NCI-H82 treated with DMSO at 0.1 percent for 48 hours (cell line): ENCODE results near the gene TAF15.

Experiments
- DNase-seq: peaks from one replicate; lab custom pipeline; 2025; ENCODE audit not compliant: unreplicated experiment; lab: John Stamatoyannopoulos, UW

The TAF15 gene

DNA sequence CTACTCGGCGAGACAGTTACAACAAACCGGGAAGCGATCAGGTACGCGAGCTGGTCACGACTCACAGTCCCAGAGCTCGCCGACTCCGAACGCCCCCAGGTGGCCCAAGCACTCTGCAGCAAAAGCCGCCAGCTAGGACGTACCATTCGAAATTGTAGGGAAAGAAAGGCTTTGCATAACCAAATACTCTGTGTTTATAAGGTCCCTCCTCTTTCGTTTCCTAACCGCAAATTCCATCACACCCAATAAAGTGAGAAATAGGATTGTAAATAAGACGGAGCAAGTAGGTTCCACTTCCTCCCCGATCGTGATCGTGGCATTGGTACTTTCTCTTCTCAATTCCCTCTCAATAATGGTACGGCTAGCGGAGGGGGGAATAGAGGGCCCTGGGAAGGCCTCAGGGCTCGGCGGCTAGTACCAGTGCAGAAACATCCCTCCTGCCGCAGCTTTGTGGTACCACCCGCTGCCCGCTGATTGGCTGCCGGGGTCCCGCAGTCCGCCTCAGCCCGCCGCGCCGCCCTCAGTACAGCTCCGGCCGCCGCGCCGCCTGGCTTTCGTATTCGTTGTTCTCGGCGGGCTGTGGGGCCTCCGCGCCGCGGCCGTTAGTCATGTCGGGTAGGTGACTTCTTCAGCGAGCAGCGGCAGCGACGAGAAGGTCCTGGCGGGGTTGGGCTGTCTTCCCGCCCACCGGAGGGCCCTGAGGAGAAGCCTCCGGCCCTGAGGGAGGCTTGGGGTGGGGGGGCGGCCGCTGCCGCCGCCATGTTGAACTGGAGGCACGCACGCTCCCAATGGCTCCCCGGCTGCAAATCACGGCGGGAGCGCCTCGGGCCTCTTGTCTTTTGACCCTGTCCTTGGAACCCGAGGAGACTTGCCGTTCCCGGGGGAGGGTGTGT is at the start of gene TAF15:
Gene TAF15 (plus strand): TSS at position 523 of the 893 bp plus-strand sequence. CDS start 86 bp downstream, at position 609.
- DNase-seq: peak; percentile 98

- DNase-seq: no peak
Observed at GRCh38 chr17:35760587-35760986, 48.7 kb upstream of the TAF15 start, which contains the start of gene C17orf50. Gene C17orf50 (plus strand): TSS chr17:35760887. CDS start chr17:35760942, 55 bp downstream.

DNA sequence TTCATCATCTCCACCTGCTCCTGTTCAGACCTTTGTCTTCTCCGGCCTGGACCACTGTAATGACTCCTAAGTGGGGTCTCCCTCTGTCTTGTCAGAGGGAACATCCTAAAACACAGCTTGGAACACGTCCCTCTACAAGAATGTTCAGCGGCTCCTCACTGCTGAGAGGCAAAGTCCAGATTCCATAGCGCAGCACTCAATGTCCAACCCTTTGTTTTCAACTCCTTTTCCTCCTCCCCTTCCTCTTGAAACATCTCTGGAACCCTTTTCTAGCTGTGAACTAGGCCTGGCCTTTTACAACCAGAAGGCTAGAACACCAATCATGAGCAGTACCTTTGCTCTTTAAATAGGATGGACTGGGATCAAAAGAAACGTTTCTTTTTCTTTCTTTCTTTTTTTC is 47.7 kb upstream of the TAF15 start:
- no peak for DNase-seq

DNA sequence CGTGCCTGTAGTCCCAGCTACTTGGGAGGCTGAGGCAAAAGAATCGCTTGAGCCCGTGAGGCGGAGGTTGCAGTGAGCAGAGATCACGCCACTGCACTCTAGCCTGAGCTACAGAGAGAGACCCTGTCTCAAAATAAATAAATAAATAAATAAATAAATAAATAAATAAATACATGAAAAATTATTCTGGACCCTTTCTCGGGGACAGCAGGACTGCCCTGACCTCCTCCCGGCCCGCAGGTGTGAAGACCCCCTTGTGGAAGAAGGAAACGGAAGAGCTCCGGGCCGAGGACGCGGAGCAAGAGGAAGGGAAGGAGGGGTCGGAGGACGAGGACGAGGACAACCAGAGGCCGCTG is 45.5 kb upstream of the TAF15 start:
- DNase-seq: no peak

GRCh38 chr17:35764123-35764991 is 44.9 kb upstream of the TAF15 start:
- DNase-seq: peak; percentile 68

DNA sequence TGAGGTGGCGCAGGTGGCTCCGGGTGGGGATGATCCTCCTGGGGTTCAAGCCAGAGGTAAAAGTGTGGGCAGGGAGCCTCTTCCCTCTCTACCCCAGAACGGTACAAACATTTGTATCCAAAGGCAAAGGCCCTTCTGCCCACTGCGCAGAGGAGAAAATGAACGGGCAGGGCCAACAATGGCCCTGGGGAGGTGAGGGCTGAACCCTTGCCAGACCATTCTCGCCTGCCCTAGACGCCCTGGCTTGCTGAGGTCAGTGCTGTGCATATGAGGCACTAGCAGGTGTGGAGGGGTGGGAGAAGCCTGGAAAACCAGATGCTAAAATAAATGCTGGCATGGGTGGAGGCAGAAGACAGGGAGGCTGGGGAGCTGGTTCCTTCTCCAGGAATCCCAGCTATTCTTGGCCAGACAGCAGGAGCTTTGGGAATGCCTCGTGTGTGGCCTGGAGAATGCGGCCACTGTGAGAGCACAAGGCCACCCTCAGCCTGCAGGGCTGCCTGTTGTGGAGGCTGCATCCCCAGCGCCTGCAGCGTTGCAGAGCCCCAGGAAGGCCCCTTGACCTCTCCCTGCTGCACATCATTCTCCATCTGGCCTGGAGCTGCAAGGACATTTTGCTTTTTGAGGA is 44.1 kb upstream of the TAF15 start:
- DNase-seq: no peak

DNA sequence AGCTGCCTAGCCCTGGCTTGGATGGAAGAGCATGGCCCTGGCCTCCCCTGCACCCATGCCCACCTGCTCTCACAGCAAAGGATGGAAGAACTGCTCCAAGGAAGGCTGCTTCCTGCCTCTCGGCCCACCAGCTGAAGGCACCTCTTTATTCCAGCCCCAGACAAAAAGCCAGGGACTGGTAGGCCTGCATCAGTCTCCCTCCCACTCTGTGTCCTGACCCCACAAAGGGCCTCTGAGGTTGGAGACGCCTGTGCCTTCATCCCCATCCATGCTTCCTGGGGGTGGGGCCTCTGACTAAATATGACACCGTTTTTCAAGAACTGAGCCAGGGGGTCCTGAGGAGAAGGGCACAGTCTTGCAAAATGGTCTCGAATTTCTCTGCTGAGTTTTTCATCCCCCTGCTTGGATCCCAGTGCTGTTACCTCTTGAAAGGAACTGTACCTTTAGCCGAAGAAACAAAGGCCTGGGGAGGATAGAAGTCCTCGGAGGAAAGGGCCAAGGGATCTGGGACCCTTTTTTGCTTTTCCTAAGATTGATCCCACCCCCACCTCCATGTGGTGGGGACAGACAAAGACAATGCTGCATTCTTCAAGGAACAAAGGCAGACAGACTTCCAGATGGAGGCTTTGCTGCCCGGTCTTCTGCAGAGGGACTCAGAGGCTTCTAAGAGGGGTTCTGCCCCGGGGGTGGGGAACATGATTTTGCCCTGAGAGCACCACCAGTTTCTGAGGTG is 43.4 kb upstream of the TAF15 start:
- DNase-seq: no peak

GRCh38 chr17:35766489-35766877 is 42.8 kb upstream of the TAF15 start:
- no peak for DNase-seq

- DNase-seq: no peak
Observed at GRCh38 chr17:35766903-35767510, 42.3 kb upstream of the TAF15 start.

- DNase-seq: no peak
Observed at GRCh38 chr17:35768797-35769196, 40.5 kb upstream of the TAF15 start.

- DNase-seq: no peak
Observed at GRCh38 chr17:35769895-35770486, 39.3 kb upstream of the TAF15 start.

DNA sequence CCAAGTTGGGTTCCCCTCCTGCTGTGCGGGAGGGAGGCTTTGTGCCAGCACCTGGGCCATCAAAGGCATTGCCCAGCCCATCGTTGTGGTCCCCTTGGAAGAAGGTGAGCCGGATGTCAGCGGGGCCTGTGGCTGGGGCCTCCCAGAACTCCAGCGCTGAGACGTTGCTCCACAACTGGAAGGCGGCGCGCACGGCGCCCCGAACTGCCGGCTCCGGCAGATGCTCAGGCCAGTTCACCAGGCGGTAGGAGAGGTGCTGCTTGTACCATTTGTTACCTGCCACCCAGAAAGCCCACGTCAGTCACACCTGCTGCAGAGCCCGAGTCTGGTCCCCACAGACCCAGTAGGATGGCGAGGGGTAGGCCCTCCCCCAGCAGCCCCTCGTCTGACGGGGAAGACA is 36.2 kb upstream of the TAF15 start:
- DNase-seq: no peak

DNA sequence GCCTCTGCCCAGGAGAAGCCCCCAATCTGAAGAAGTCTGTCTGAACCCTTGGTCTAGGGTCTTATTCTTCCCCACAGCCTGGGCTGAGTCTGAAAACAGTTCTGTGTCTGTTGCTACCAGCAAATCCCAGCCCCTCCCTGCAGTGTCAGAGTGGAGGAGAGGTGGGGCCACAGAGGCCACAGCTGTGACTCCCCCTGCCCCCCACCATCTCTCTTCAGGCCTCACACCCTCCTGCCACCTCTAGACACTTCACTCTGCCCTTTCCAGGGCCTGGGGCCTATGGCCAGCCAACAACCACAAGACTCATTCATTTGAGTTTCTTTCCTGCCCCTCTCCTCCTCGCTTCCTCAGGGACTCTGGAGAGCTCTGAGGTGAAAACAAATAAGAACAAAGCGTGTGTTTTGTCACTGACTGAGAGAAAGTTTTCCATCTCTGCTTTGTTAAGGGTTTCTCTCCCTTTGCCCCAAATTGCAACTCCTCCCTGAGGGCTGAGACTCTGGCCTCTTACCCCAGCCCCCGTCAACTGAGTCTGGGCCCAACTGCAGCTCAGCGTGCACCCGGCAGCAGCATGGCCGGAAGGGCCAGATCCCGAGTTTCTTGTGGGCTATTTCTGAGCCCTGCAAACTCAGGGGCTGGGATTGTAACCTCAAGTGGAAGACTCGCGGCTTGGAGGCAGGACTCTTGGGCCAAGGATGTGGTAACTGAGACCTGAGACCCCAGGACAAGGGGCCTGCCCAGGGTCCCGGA is 35.4 kb upstream of the TAF15 start:
- DNase-seq: no peak

DNA sequence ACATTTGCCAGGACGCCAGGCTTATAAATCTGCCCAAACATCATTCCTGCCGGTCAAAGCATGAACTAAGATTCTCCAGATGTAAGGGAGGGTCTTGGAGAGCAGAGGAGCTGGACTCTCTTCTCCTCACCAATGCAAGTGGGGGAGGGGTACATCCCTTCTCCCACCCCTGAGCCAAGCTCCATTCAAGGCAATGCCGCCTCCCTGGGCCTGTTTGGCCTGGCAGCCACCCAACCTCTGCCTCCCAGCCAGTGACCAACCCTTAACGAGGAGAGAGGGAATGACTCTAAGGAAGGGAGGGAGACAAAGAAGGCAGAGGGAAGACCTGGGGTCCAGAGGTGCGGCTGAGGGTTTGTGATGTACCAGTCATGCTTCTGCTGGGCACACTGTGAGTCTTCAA is 34.8 kb upstream of the TAF15 start:
- no peak for DNase-seq

DNA sequence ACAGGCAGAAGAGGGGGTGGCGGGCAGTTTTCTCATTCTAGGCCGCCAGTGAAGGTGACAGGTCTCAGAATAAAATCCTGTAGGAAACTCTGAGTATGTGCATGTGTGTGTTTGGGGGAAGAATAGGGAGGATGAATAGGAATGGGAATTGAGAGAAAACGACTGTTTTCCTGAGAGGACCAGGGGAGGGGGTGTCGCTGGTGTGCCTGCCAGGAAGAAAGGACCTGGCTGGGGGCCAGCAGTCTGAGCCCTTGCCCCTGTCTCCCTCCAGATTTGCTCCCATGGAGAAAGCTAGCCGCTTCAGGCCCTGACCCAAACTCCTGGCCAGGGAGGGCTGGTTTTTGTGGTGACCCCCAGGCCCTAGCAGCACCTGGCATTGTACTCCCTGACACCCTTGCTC is 34.2 kb upstream of the TAF15 start:
- DNase-seq: no peak

GRCh38 chr17:35775583-35775982 is 33.7 kb upstream of the TAF15 start:
- no peak for DNase-seq

GRCh38 chr17:35778641-35779196 is 30.6 kb upstream of the TAF15 start:
- no peak for DNase-seq

GRCh38 chr17:35780950-35781349 is 28.3 kb upstream of the TAF15 start:
- DNase-seq: no peak

DNA sequence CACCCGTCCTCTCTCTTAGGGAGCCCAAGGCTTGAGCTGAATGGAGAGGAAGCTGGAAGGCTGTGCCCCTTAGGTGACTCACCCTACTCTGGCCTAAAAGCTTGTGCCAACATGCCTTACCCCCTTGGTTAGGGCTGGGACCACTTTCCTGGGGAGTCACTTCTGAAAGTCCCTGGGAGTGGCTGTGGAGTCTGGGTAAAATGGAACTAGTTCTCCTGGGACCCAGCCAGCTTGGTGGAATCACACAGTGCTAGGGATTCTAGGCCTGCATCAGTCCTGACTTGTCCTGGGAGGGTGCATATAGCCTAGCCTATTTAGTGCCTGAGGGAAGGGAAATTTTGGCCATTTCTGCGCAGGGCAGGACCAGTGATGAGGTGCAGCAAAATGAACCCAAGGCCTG is 24.4 kb upstream of the TAF15 start:
- no peak for DNase-seq
